ENCODE results near the gene PEX13. TPM values are rescaled to one million over a fixed set of nuclear protein-coding genes. Genes with fewer than 3 reads are reported as not detected.

Gene PEX13
- total and polyA plus RNA-seq, 10 of the 15 experiments (the other 5 are each of a cell fraction or from before 2014, with no cell fraction given): 2.6 to 27.6 (median 17.8) TPM

DNA sequence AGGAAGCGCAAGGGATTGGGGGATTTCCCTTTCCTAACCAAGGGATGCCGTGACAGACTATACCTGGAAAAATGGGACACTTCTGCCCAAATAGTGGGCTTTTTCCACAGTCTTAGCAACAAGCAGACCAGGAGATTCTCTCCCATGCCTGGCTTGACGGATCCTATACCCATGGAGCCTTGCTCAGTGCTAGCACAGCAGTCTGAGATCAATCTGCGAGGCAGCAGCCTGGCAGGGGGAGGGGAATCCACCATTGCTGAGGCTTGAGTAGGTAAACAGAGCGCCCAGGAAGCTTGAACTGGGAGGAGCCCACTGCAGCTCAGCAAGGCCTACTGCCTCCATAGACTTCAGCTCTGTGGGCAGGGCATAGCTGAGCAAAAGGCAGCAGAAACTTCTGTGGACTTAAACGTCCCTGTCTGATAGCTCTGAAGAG is 3.7 kb downstream of the PEX13 start:
- in situ Hi-C loops (cut with MboI): no loop called here
- TF ChIP-seq HCFC1 (IDR thresholded peaks at IDR 0.05; ENCODE audit: low read length) (no peak), POLR2AphosphoS2 (IDR thresholded peaks at IDR 0.05; ENCODE audit: low read depth, low read length) (no peak), BRCA1 (IDR thresholded peaks at IDR 0.05; ENCODE audit: low read depth, low read length) (no peak), FOXK2 (IDR thresholded peaks at IDR 0.05) (no peak), EED (IDR thresholded peaks at IDR 0.05; ENCODE audit: low read depth) (no peak), SMAD1 (IDR thresholded peaks at IDR 0.05; ENCODE audit: low read depth, partially characterized antibody) (no peak), GABPA (IDR thresholded peaks at IDR 0.05; ENCODE audit: low read depth) (no peak), ZNF217 (IDR thresholded peaks at IDR 0.05) (no peak), SPI1 (IDR thresholded peaks at IDR 0.05; ENCODE audit: borderline replicate concordance, insufficient read depth, low read depth, low read length) (no peak), SREBF2 (IDR thresholded peaks at IDR 0.05; ENCODE audit: low read length) (no peak), NFIC (IDR thresholded peaks at IDR 0.05; ENCODE audit: low read depth, low read length) (no peak), IKZF1 (conservative IDR thresholded peaks at IDR 0.05) (no peak)
- TF ChIP-seq, protein P1, sequence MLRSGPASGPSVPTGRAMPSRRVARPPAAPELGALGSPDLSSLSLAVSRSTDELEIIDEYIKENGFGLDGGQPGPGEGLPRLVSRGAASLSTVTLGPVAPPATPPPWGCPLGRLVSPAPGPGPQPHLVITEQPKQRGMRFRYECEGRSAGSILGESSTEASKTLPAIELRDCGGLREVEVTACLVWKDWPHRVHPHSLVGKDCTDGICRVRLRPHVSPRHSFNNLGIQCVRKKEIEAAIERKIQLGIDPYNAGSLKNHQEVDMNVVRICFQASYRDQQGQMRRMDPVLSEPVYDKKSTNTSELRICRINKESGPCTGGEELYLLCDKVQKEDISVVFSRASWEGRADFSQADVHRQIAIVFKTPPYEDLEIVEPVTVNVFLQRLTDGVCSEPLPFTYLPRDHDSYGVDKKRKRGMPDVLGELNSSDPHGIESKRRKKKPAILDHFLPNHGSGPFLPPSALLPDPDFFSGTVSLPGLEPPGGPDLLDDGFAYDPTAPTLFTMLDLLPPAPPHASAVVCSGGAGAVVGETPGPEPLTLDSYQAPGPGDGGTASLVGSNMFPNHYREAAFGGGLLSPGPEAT (IDR thresholded peaks at IDR 0.05; ENCODE audit: low read depth): no peak
- TF ChIP-seq, protein P2, sequence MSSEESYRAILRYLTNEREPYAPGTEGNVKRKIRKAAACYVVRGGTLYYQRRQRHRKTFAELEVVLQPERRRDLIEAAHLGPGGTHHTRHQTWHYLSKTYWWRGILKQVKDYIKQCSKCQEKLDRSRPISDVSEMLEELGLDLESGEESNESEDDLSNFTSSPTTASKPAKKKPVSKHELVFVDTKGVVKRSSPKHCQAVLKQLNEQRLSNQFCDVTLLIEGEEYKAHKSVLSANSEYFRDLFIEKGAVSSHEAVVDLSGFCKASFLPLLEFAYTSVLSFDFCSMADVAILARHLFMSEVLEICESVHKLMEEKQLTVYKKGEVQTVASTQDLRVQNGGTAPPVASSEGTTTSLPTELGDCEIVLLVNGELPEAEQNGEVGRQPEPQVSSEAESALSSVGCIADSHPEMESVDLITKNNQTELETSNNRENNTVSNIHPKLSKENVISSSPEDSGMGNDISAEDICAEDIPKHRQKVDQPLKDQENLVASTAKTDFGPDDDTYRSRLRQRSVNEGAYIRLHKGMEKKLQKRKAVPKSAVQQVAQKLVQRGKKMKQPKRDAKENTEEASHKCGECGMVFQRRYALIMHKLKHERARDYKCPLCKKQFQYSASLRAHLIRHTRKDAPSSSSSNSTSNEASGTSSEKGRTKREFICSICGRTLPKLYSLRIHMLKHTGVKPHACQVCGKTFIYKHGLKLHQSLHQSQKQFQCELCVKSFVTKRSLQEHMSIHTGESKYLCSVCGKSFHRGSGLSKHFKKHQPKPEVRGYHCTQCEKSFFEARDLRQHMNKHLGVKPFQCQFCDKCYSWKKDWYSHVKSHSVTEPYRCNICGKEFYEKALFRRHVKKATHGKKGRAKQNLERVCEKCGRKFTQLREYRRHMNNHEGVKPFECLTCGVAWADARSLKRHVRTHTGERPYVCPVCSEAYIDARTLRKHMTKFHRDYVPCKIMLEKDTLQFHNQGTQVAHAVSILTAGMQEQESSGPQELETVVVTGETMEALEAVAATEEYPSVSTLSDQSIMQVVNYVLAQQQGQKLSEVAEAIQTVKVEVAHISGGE (CRISPR knock-in tag; IDR thresholded peaks at IDR 0.05): no peak
- TF ChIP-seq, protein P3, sequence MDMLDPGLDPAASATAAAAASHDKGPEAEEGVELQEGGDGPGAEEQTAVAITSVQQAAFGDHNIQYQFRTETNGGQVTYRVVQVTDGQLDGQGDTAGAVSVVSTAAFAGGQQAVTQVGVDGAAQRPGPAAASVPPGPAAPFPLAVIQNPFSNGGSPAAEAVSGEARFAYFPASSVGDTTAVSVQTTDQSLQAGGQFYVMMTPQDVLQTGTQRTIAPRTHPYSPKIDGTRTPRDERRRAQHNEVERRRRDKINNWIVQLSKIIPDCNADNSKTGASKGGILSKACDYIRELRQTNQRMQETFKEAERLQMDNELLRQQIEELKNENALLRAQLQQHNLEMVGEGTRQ (IDR thresholded peaks at IDR 0.05; ENCODE audit: borderline replicate concordance, low read depth, low read length): no peak
- TF ChIP-seq, protein P4, sequence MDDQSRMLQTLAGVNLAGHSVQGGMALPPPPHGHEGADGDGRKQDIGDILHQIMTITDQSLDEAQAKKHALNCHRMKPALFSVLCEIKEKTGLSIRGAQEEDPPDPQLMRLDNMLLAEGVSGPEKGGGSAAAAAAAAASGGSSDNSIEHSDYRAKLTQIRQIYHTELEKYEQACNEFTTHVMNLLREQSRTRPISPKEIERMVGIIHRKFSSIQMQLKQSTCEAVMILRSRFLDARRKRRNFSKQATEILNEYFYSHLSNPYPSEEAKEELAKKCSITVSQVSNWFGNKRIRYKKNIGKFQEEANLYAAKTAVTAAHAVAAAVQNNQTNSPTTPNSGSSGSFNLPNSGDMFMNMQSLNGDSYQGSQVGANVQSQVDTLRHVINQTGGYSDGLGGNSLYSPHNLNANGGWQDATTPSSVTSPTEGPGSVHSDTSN (IDR thresholded peaks at IDR 0.05; ENCODE audit: insufficient replicate concordance, low read depth, low read length): no peak

More for the DNA sequence above, 3.7 kb downstream of the PEX13 start:
- Histone ChIP-seq H4K20me1 (ENCODE audit: control insufficient read depth, insufficient read depth) (no peaks in the 10 kb centered on the region), H3K27me3 (replicated peaks in 1 of 2; ENCODE audit: control insufficient read depth in 2 of 2, insufficient read depth in 2 of 2, low read length in 1 of 2) (no peaks in the 10 kb centered on the region), H3K9me3 (replicated peaks; ENCODE audit: control insufficient read depth, insufficient read depth, low read length) (peaks cover 9% of the 10 kb centered on the region; the same call in 2 of the 3 replicates), H3K27ac (ENCODE audit: control insufficient read depth, insufficient read depth) (no peak overlapping the region), H3K4me1 (ENCODE audit: control insufficient read depth, insufficient read depth, low read length) (no peaks in the 10 kb centered on the region), H3K4me2 (ENCODE audit: control insufficient read depth, insufficient read depth) (no peak overlapping the region), H3K9ac (ENCODE audit: control insufficient read depth, insufficient read depth, low read length) (no peak overlapping the region), H3K36me3 (ENCODE audit: control insufficient read depth in 2 of 2, insufficient read depth in 2 of 2, low read length in 1 of 2) (peaks cover 0 to 12% of the 10 kb centered on the region in 2 experiments; a peak in 2 of 4 replicates), H3K4me3 (no peak overlapping the region), H2AFZ (ENCODE audit: control insufficient read depth, low read depth, low read length) (no peak overlapping the region), H3K79me2 (ENCODE audit: control insufficient read depth, insufficient read depth, low read length) (peaks cover 49% of the 10 kb centered on the region)
- no peak for ATAC-seq
- CTCF ChIA-PET: no interaction called here
- BruUV-seq (replicated peaks): no TSS peak
- no peak for FAIRE-seq
- POLR2A ChIA-PET: interaction anchor here (0.5 kb wide), 1 partner anchor 553 kb away, joined by 3 read pairs; no protein-coding TSS in a partner anchor
- 81% methylated on average over 6 of the region's 6 CpGs for WGBS (ENCODE audit: insufficient coverage, insufficient replicate concordance, low lambda C conversion rate, missing lambda C conversion rate)
- no peak for DNase-seq (ENCODE audit: low read depth, low spot score)
- RAD21 ChIA-PET (ENCODE audit: unreplicated experiment): no interaction called here
- SMC1A ChIA-PET (ENCODE audit: uncharacterized antibody, unreplicated experiment): interaction anchor here (0.8 to 1.0 kb wide), 2 partner anchors 10 to 23 kb away, joined by 3 read pairs; no protein-coding TSS in a partner anchor
- intact Hi-C loops (cut with micrococcal nuclease; ENCODE audit: unreplicated experiment): no loop called here

All from GM12878 (cell line).